C4-2B (cell line): ENCODE data around the gene TUBGCP2.

ENCODE experiments used
- ZFX ChIP-seq: fragments of 450-650 bp; IDR thresholded peaks from 2 replicates; pipeline ENCODE4 v1.6.1; 2017
- TF ChIP-seq, protein P1 (sequence below): fragments of 450-650 bp; conservative IDR thresholded peaks from 2 replicates; pipeline ENCODE4 v1.5.1; 2017; ENCODE audit warnings: mild to moderate bottlenecking

DNA sequence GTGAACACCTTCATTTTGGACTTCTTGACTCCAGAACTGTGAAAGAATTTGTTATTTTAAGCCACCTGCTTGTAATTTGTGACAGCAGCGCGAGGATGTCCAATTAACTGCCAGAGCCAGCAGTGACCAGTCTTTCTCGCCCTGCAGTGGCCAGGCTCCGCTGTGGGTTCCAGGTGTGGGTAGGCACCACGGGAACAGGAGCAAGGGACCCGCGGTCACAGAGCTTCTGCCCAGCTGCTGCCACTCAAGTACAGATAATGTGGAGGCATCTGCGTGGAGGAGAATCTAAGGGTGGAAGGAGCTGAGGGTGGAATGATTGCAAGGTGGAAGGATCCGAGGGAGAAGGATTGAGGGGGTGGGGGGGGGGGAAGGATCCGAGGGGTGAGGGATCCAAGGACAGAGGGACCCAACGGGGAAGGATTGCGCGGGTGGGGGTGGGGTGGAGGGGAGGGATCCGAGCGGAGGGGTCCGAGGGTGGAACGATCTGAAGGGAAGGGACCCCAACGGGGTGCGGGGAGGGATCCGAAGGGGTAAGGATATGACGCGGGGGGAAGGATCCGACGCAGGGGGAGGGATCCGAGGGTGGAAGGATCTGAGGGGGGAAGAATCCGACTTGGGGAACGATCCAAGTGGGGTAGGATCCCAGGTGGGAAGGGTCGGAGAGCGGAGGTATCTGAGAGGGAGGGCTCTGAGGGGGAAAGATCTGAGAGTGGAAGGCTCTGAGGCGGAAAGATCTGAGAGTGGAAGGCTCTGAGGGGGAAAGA, 24.4 kb upstream of the TUBGCP2 start:
- TF ChIP-seq, protein P1, sequence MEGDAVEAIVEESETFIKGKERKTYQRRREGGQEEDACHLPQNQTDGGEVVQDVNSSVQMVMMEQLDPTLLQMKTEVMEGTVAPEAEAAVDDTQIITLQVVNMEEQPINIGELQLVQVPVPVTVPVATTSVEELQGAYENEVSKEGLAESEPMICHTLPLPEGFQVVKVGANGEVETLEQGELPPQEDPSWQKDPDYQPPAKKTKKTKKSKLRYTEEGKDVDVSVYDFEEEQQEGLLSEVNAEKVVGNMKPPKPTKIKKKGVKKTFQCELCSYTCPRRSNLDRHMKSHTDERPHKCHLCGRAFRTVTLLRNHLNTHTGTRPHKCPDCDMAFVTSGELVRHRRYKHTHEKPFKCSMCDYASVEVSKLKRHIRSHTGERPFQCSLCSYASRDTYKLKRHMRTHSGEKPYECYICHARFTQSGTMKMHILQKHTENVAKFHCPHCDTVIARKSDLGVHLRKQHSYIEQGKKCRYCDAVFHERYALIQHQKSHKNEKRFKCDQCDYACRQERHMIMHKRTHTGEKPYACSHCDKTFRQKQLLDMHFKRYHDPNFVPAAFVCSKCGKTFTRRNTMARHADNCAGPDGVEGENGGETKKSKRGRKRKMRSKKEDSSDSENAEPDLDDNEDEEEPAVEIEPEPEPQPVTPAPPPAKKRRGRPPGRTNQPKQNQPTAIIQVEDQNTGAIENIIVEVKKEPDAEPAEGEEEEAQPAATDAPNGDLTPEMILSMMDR, result no peak
- TF ChIP-seq ZFX, result no peak
